Measurements from ENCODE around the gene SLCO1A2.

The SLCO1A2 gene

GRCh38 chr12:21324551-21324950, 10.2 kb downstream of the SLCO1A2 start:
- DNase-seq, result no peak

- DNase-seq, result no peak
Measured at GRCh38 chr12:21323736-21324135, 11.0 kb downstream of the SLCO1A2 start.

- no peak for DNase-seq
Measured at GRCh38 chr12:21308785-21309184, 25.9 kb downstream of the SLCO1A2 start.

- DNase-seq, result no peak
Measured at GRCh38 chr12:21305661-21306060, 29.1 kb downstream of the SLCO1A2 start.

GRCh38 chr12:21300632-21301031, 34.1 kb downstream of the SLCO1A2 start:
- no peak for DNase-seq

- no peak for DNase-seq
Measured at GRCh38 chr12:21296751-21297406, 37.8 kb downstream of the SLCO1A2 start.

GRCh38 chr12:21296348-21296747, 38.4 kb downstream of the SLCO1A2 start:
- no peak for DNase-seq

- no peak for DNase-seq
Measured at GRCh38 chr12:21294176-21294575, 40.5 kb downstream of the SLCO1A2 start.

- no peak for DNase-seq
Measured at GRCh38 chr12:21292111-21292510, 42.6 kb downstream of the SLCO1A2 start.

- no peak for DNase-seq
Measured at GRCh38 chr12:21289698-21290097, 45.0 kb downstream of the SLCO1A2 start.

- DNase-seq, result no peak
Measured at GRCh38 chr12:21276826-21277225, 57.9 kb downstream of the SLCO1A2 start.

- no peak for DNase-seq
Measured at GRCh38 chr12:21265932-21266331, 68.8 kb downstream of the SLCO1A2 start.

- no peak for DNase-seq
Measured at GRCh38 chr12:21264232-21264631, 70.5 kb downstream of the SLCO1A2 start.

GRCh38 chr12:21257172-21257571, 77.5 kb downstream of the SLCO1A2 start:
- DNase-seq, result no peak

- DNase-seq, result no peak
Measured at GRCh38 chr12:21252070-21252469, 82.6 kb downstream of the SLCO1A2 start.

- no peak for DNase-seq
Measured at GRCh38 chr12:21248679-21249078, 86.0 kb downstream of the SLCO1A2 start.

GRCh38 chr12:21239866-21240265, 94.9 kb downstream of the SLCO1A2 start:
- no peak for DNase-seq

- no peak for DNase-seq
Measured at GRCh38 chr12:21234395-21234794, 100.3 kb downstream of the SLCO1A2 start.

GRCh38 chr12:21223930-21224329, 110.8 kb downstream of the SLCO1A2 start:
- no peak for DNase-seq

- DNase-seq, result no peak
Measured at GRCh38 chr12:21221778-21222177, 112.9 kb downstream of the SLCO1A2 start.

- no peak for DNase-seq
Measured at GRCh38 chr12:21221072-21221471, 113.6 kb downstream of the SLCO1A2 start.

- DNase-seq, result no peak
Measured at GRCh38 chr12:21220266-21220665, 114.5 kb downstream of the SLCO1A2 start.

- no peak for DNase-seq
Measured at GRCh38 chr12:21219206-21219605, 115.5 kb downstream of the SLCO1A2 start.

All from activated T-cell treated with anti-CD3 and anti-CD28 coated beads, Interleukin-2, amount 50 U/mL, for 48 hours (primary cell).